K562 (cell line): Measurements from ENCODE around the gene DBP. TPM values are rescaled to one million over a fixed set of nuclear protein-coding genes. Genes with fewer than 3 reads are reported as not detected.

Source experiments
- CEBPG ChIP-seq, 3 experiments: fragments of 200-800 bp in 1 of 3; sonication (Bioruptor generic) in 1 of 3; sonication (generic) in 1 of 3; formaldehyde crosslinking in 1 of 3; IDR thresholded peaks in 2 of 3; conservative IDR thresholded peaks in 1 of 3; 2 replicates each; pipeline versions ENCODE4 v1.6.1 to v1.8.0; 2016 to 2022; ENCODE audit warnings: missing compliant biosample characterization in 2 of 3, missing genetic modification characterization in 2 of 3, mild to moderate bottlenecking in 1 of 3, missing genetic modification reagents in 1 of 3
- IRF1 ChIP-seq: sonication (generic); formaldehyde crosslinking; IDR thresholded peaks from 2 replicates; pipeline ENCODE4 v1.8.0; 2022; ENCODE audit warnings: missing genetic modification reagents, mild to moderate bottlenecking, borderline replicate concordance
- KDM4B ChIP-seq, 2 experiments: fragments of 450-650 bp in 1 of 2; sonication (generic) in 1 of 2; IDR thresholded peaks; 2 replicates each; pipeline ENCODE4 v1.6.1; 2016 to 2017; ENCODE audit warnings: borderline replicate concordance in 2 of 2, antibody characterized with exemption in 1 of 2, low read depth in 1 of 2, mild to moderate bottlenecking in 1 of 2
- NCOA1 ChIP-seq: fragments of 450-650 bp; IDR thresholded peaks from 2 replicates; pipeline ENCODE4 v1.6.1; 2016; ENCODE audit warnings: low read depth
- PBX2 ChIP-seq, 2 experiments: IDR thresholded peaks in 1 of 2; conservative IDR thresholded peaks in 1 of 2; 2 replicates each; pipeline ENCODE4 v1.6.1; 2016; ENCODE audit warnings: low read depth in 2 of 2, mild to moderate bottlenecking in 1 of 2, missing compliant biosample characterization in 1 of 2, missing genetic modification characterization in 1 of 2, moderate library complexity in 1 of 2
- POLR2H ChIP-seq: IDR thresholded peaks from 2 replicates; pipeline ENCODE4 v1.6.1; 2016; ENCODE audit warnings: missing genetic modification characterization, low read depth, mild to moderate bottlenecking, control low read depth, missing compliant biosample characterization, moderate library complexity
- POLR3A ChIP-seq: IDR thresholded peaks from 2 replicates; pipeline ENCODE4 v1.6.1; 2011; ENCODE audit warnings: borderline replicate concordance, mild to moderate bottlenecking, moderate library complexity; ENCODE audit not compliant: insufficient read length, insufficient read depth; ENCODE audit errors: extremely low read depth
- RUNX1 ChIP-seq: sonication (generic); IDR thresholded peaks from 2 replicates; pipeline ENCODE4 v1.6.1; 2016; ENCODE audit warnings: antibody characterized with exemption, low read depth
- SIX5 ChIP-seq, 2 experiments: IDR thresholded peaks; 2 replicates each; pipeline ENCODE4 v1.6.1; 2011; ENCODE audit warnings: low read length in 2 of 2, borderline replicate concordance in 1 of 2, low read depth in 1 of 2, mild to moderate bottlenecking in 1 of 2, moderate library complexity in 1 of 2; ENCODE audit not compliant: insufficient read depth in 1 of 2
- SP2 ChIP-seq: IDR thresholded peaks from 2 replicates; pipeline ENCODE4 v1.6.1; 2011; ENCODE audit warnings: mild to moderate bottlenecking, low read depth, low read length, moderate library complexity; ENCODE audit not compliant: poor library complexity, severe bottlenecking; ENCODE audit errors: extremely low read depth
- SRSF9 ChIP-seq: fragments of 200-400 bp; formaldehyde crosslinking; IDR thresholded peaks from 2 replicates; pipeline ENCODE4 v1.6.1; 2017; ENCODE audit warnings: low read depth, low read length, borderline replicate concordance
- STAT5B ChIP-seq: fragments of 250-450 bp; sonication (Bioruptor Pico); IDR thresholded peaks from 2 replicates; pipeline ENCODE4 v1.8.0; 2021; ENCODE audit warnings: mild to moderate bottlenecking, inconsistent platforms
- SUPT5H ChIP-seq: fragments of 450-650 bp; IDR thresholded peaks from 2 replicates; pipeline ENCODE4 v1.6.1; 2016
- TFAM ChIP-seq: fragments of 250-450 bp; sonication (Bioruptor Pico); conservative IDR thresholded peaks from 2 replicates; pipeline ENCODE4 v1.5.0; 2021; ENCODE audit warnings: mild to moderate bottlenecking, moderate library complexity
- ZNF431 ChIP-seq: sonication (generic); formaldehyde crosslinking; IDR thresholded peaks from 2 replicates; pipeline ENCODE4 v1.8.0; 2022; ENCODE audit warnings: mild to moderate bottlenecking, missing genetic modification reagents
- ZNF644 ChIP-seq: fragments of 200-800 bp; sonication (Bioruptor generic); IDR thresholded peaks from 2 replicates; pipeline ENCODE4 v1.6.1; 2016; ENCODE audit warnings: low read depth, missing genetic modification characterization, missing compliant biosample characterization
- polyA plus RNA-seq, 8 experiments: library from polyadenylated mRNA; depleted of rRNA in 4 of 8; stranded (reverse) in 5 of 8; unstranded in 3 of 8; fragments of >200 nt; fragmentation: Nextera tagmentation in 2 of 8; fragmentation: Illumina TruSeq in 1 of 8; extraction: Ambion mirVana in 2 of 8; extraction: Trizol in 1 of 8; gene quantifications; 2 replicates each; pipeline versions ENCODE4 v1.2.1 to v1.2.3, GENCODE V29; 2011 to 2014; ENCODE audit warnings: inconsistent platforms in 1 of 8, missing spikeins in 1 of 8
- total RNA-seq, 7 experiments: library from RNA; depleted of rRNA in 6 of 7; stranded (reverse); fragments of >200 nt in 6 of 7; fragmentation: Illumina TruSeq in 2 of 7; extraction: Trizol in 2 of 7; gene quantifications; 2 replicates each; pipeline versions ENCODE4 v1.2.1 to v1.2.3, GENCODE V29; 2011 to 2021; ENCODE audit warnings: low replicate concordance in 1 of 7
- TF ChIP-seq, protein P1 (sequence below), 2 experiments: fragments of 200-800 bp in 1 of 2; sonication (Bioruptor generic) in 1 of 2; sonication (generic) in 1 of 2; formaldehyde crosslinking in 1 of 2; IDR thresholded peaks in 1 of 2; conservative IDR thresholded peaks in 1 of 2; 2 replicates each; pipeline versions ENCODE4 v1.5.0 to v1.6.1; 2016 to 2020; ENCODE audit warnings: missing compliant biosample characterization in 1 of 2, missing genetic modification characterization in 1 of 2, missing genetic modification reagents in 1 of 2
- TF ChIP-seq, protein P2 (sequence below), 3 experiments: IDR thresholded peaks in 2 of 3; conservative IDR thresholded peaks in 1 of 3; 2 replicates each; pipeline ENCODE4 v1.5.1; 2011 to 2012; ENCODE audit warnings: low read length in 3 of 3, mild to moderate bottlenecking in 3 of 3, control low read depth in 2 of 3, improper control_type of control experiment in 1 of 3, inconsistent platforms in 1 of 3, low read depth in 1 of 3, mixed read lengths in 1 of 3, moderate library complexity in 1 of 3; ENCODE audit not compliant: insufficient read depth in 2 of 3

Gene DBP
- total and polyA plus RNA-seq, 9 of the 15 experiments (the other 6 are each of a cell fraction or from before 2014, with no cell fraction given): 0.25 to 5.5 (median 1.8) TPM

DNA sequence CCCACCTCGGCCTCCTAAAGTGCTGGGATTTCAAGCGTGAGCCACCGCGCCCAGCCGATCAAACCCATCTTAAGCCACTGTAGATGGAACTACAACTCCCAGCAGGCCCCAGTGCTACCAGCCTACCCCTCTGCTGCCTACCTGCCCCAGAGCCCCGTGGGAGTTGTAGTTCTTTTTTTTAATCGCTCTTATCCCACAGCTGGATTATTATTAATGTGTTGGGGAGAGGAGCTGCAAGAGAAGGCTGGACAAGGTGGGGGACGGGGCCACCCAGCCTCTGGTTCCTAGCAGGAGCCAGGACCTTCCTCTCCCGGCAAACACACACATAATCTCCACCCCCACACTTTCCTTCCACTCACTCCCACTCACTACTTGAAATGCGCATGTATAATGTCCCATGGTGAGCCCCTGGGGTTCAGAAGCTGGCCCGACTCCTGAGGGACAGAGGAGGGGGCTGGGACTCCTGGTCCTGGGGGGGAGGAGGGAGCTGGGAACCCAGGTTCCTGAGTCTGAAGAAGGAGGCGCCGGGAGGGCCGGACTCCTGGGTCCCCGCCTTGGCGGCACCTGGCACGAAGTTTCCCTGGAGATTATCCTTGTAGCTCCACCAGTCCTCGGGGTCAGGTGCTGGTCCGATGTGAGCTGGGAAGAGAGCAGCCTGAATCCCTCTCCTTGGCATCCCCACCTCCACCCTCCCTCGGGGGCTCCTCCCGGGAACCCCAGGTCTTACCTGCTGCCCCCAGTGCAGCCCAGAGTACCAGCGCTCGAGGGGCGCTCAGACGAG is 7.8 kb upstream of the DBP start (continued):
- TF ChIP-seq, protein P1, sequence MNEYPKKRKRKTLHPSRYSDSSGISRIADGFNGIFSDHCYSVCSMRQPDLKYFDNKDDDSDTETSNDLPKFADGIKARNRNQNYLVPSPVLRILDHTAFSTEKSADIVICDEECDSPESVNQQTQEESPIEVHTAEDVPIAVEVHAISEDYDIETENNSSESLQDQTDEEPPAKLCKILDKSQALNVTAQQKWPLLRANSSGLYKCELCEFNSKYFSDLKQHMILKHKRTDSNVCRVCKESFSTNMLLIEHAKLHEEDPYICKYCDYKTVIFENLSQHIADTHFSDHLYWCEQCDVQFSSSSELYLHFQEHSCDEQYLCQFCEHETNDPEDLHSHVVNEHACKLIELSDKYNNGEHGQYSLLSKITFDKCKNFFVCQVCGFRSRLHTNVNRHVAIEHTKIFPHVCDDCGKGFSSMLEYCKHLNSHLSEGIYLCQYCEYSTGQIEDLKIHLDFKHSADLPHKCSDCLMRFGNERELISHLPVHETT (CRISPR knock-in tag; conservative IDR thresholded peaks at IDR 0.05 in 1 of 2, IDR thresholded peaks at IDR 0.05 in 1 of 2): peak in 1 of 2 experiments; percentile 75; a peak in 1 of 4 replicates
- TF ChIP-seq SUPT5H (no peak), PBX2 (CRISPR knock-in tag; IDR thresholded peaks at IDR 0.05; ENCODE audit: low read depth) (no peak), PBX2 (tag; conservative IDR thresholded peaks at IDR 0.05; ENCODE audit: low read depth) (no peak), POLR3A (no peak), ZNF431 (CRISPR knock-in tag) (no peak), IRF1 (no peak), SIX5 (IDR thresholded peaks at IDR 0.05; ENCODE audit: borderline replicate concordance in 1 of 2, insufficient read depth in 1 of 2, low read depth in 1 of 2, low read length in 2 of 2) (peak; percentile 97 to 99), TFAM (CRISPR knock-in tag) (no peak), SP2 (no peak), STAT5B (CRISPR knock-in tag) (no peak), SRSF9 (no peak), POLR2H (tag) (no peak), RUNX1 (no peak), KDM4B (IDR thresholded peaks at IDR 0.05; ENCODE audit: borderline replicate concordance in 2 of 2, low read depth in 1 of 2) (no peak; a peak in 1 of 4 replicates), CEBPG (CRISPR knock-in tag; IDR thresholded peaks at IDR 0.05) (no peak), CEBPG (tag; conservative IDR thresholded peaks at IDR 0.05 in 1 of 2, IDR thresholded peaks at IDR 0.05 in 1 of 2) (no peak), ZNF644 (tag) (peak; percentile 96), NCOA1 (no peak)
- TF ChIP-seq, protein P2, sequence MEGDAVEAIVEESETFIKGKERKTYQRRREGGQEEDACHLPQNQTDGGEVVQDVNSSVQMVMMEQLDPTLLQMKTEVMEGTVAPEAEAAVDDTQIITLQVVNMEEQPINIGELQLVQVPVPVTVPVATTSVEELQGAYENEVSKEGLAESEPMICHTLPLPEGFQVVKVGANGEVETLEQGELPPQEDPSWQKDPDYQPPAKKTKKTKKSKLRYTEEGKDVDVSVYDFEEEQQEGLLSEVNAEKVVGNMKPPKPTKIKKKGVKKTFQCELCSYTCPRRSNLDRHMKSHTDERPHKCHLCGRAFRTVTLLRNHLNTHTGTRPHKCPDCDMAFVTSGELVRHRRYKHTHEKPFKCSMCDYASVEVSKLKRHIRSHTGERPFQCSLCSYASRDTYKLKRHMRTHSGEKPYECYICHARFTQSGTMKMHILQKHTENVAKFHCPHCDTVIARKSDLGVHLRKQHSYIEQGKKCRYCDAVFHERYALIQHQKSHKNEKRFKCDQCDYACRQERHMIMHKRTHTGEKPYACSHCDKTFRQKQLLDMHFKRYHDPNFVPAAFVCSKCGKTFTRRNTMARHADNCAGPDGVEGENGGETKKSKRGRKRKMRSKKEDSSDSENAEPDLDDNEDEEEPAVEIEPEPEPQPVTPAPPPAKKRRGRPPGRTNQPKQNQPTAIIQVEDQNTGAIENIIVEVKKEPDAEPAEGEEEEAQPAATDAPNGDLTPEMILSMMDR (IDR thresholded peaks at IDR 0.05 in 2 of 3, conservative IDR thresholded peaks at IDR 0.05 in 1 of 3; ENCODE audit: insufficient read depth in 2 of 3, low read depth in 1 of 3, low read length in 3 of 3): no peak; a peak in 1 of 6 replicates
